ENCODE data around the gene SNAPC4.
"Not testable (repeated sequence)": the region's sequence is repeated elsewhere in the genome, so short reads cannot be mapped to it uniquely, and the experiment has no call there.

SNAPC4 gene

GRCh38 chr9:136433849-136434579, 34.0 kb upstream of the SNAPC4 start:
- TF ChIP-seq PAX5 (IDR thresholded peaks at IDR 0.05; ENCODE audit: insufficient read depth, low read length, severe bottlenecking) (no peak), TAF1 (IDR thresholded peaks at IDR 0.05; ENCODE audit: low read depth, low read length) (no peak), POU2F2 (IDR thresholded peaks at IDR 0.05; ENCODE audit: low read depth, low read length) (no peak), POLR2A (IDR thresholded peaks at IDR 0.05; ENCODE audit: low read depth, low read length) (no peak), SPI1 (IDR thresholded peaks at IDR 0.05; ENCODE audit: low read depth, low read length) (no peak)
- no peak for FAIRE-seq
- no peak for DNase-seq (ENCODE audit: insufficient read length, low spot score)

- TF ChIP-seq POLR2A (IDR thresholded peaks at IDR 0.05; ENCODE audit: low read depth, low read length) (no peak), PAX5 (IDR thresholded peaks at IDR 0.05; ENCODE audit: insufficient read depth, low read length, severe bottlenecking) (no peak), POU2F2 (IDR thresholded peaks at IDR 0.05; ENCODE audit: low read depth, low read length) (no peak), POLR2AphosphoS5 (IDR thresholded peaks at IDR 0.05; ENCODE audit: low read depth, low read length) (no peak), SPI1 (IDR thresholded peaks at IDR 0.05; ENCODE audit: low read depth, low read length) (no peak), TAF1 (IDR thresholded peaks at IDR 0.05; ENCODE audit: low read depth, low read length) (no peak)
- DNase-seq (ENCODE audit: insufficient read length, low spot score) (no peak), FAIRE-seq (no peak)
Observed at GRCh38 chr9:136433043-136433715, 33.2 kb upstream of the SNAPC4 start.

GRCh38 chr9:136432591-136432990, 32.6 kb upstream of the SNAPC4 start:
- DNase-seq (ENCODE audit: insufficient read length, low spot score) (no peak), FAIRE-seq (no peak)
- no peak for TF ChIP-seq POLR2AphosphoS5 (IDR thresholded peaks at IDR 0.05; ENCODE audit: low read depth, low read length)
- no peak for TF ChIP-seq POU2F2 (IDR thresholded peaks at IDR 0.05; ENCODE audit: low read depth, low read length)
- TF ChIP-seq SPI1 (IDR thresholded peaks at IDR 0.05; ENCODE audit: low read depth, low read length), result no peak
- no peak for TF ChIP-seq PAX5 (IDR thresholded peaks at IDR 0.05; ENCODE audit: insufficient read depth, low read length, severe bottlenecking)
- no peak for TF ChIP-seq POLR2A (IDR thresholded peaks at IDR 0.05; ENCODE audit: low read depth, low read length)
- no peak for TF ChIP-seq TAF1 (IDR thresholded peaks at IDR 0.05; ENCODE audit: low read depth, low read length)

- FAIRE-seq, result no peak
- DNase-seq (ENCODE audit: insufficient read length, low spot score), result no peak
- TF ChIP-seq SPI1 (IDR thresholded peaks at IDR 0.05; ENCODE audit: low read depth, low read length) (no peak), TAF1 (IDR thresholded peaks at IDR 0.05; ENCODE audit: low read depth, low read length) (no peak), POU2F2 (IDR thresholded peaks at IDR 0.05; ENCODE audit: low read depth, low read length) (no peak), PAX5 (IDR thresholded peaks at IDR 0.05; ENCODE audit: insufficient read depth, low read length, severe bottlenecking) (no peak), POLR2A (IDR thresholded peaks at IDR 0.05; ENCODE audit: low read depth, low read length) (no peak), POLR2AphosphoS5 (IDR thresholded peaks at IDR 0.05; ENCODE audit: low read depth, low read length) (no peak)
Observed at GRCh38 chr9:136431782-136432350, 31.9 kb upstream of the SNAPC4 start.

- no peak for FAIRE-seq
- no peak for TF ChIP-seq PAX5 (IDR thresholded peaks at IDR 0.05; ENCODE audit: insufficient read depth, low read length, severe bottlenecking)
- no peak for TF ChIP-seq TAF1 (IDR thresholded peaks at IDR 0.05; ENCODE audit: low read depth, low read length)
- no peak for TF ChIP-seq SPI1 (IDR thresholded peaks at IDR 0.05; ENCODE audit: low read depth, low read length)
- TF ChIP-seq POLR2AphosphoS5 (IDR thresholded peaks at IDR 0.05; ENCODE audit: low read depth, low read length), result no peak
- TF ChIP-seq POU2F2 (IDR thresholded peaks at IDR 0.05; ENCODE audit: low read depth, low read length), result no peak
- no peak for TF ChIP-seq POLR2A (IDR thresholded peaks at IDR 0.05; ENCODE audit: low read depth, low read length)
- DNase-seq (ENCODE audit: insufficient read length, low spot score), result no peak
Observed at GRCh38 chr9:136430588-136431234, 30.7 kb upstream of the SNAPC4 start.

- no peak for TF ChIP-seq POU2F2 (IDR thresholded peaks at IDR 0.05; ENCODE audit: low read depth, low read length)
- FAIRE-seq, result no peak
Observed at GRCh38 chr9:136429683-136430491, 29.9 kb upstream of the SNAPC4 start.

GRCh38 chr9:136429075-136429628, 29.2 kb upstream of the SNAPC4 start:
- TF ChIP-seq POLR2A (IDR thresholded peaks at IDR 0.05; ENCODE audit: low read depth, low read length), result 0 out of 2 replicates have a peak, but pooled peaks have one; percentile 37
- TF ChIP-seq POLR2AphosphoS5 (IDR thresholded peaks at IDR 0.05; ENCODE audit: low read depth, low read length), result no peak
- DNase-seq (ENCODE audit: insufficient read length, low spot score) (no peak), FAIRE-seq (no peak)

More at GRCh38 chr9:136429683-136430491, 29.9 kb upstream of the SNAPC4 start:
- DNase-seq (ENCODE audit: insufficient read length, low spot score), result no peak

- DNase-seq (ENCODE audit: insufficient read length, low spot score) (no peak), FAIRE-seq (no peak)
- TF ChIP-seq TAF1 (IDR thresholded peaks at IDR 0.05; ENCODE audit: low read depth, low read length) (no peak), PAX5 (IDR thresholded peaks at IDR 0.05; ENCODE audit: insufficient read depth, low read length, severe bottlenecking) (no peak), POLR2A (IDR thresholded peaks at IDR 0.05; ENCODE audit: low read depth, low read length) (no peak), POU2F2 (IDR thresholded peaks at IDR 0.05; ENCODE audit: low read depth, low read length) (no peak), SPI1 (IDR thresholded peaks at IDR 0.05; ENCODE audit: low read depth, low read length) (no peak), POLR2AphosphoS5 (IDR thresholded peaks at IDR 0.05; ENCODE audit: low read depth, low read length) (no peak)
Observed at GRCh38 chr9:136426787-136427186, 26.8 kb upstream of the SNAPC4 start.

- FAIRE-seq; DNase-seq (ENCODE audit: insufficient read length, low spot score): not testable (repeated sequence)
Observed at GRCh38 chr9:136425367-136425766, 25.4 kb upstream of the SNAPC4 start.

Measured in GM12891 (cell line).